ENCODE results near the gene SH3RF3. TPM values are rescaled to one million over a fixed set of nuclear protein-coding genes. Genes with fewer than 3 reads are reported as not detected.

The SH3RF3 gene
- total RNA-seq, 4 donors from 2014 or later = 5.3 to 10.0 (median 8.0) TPM

DNA sequence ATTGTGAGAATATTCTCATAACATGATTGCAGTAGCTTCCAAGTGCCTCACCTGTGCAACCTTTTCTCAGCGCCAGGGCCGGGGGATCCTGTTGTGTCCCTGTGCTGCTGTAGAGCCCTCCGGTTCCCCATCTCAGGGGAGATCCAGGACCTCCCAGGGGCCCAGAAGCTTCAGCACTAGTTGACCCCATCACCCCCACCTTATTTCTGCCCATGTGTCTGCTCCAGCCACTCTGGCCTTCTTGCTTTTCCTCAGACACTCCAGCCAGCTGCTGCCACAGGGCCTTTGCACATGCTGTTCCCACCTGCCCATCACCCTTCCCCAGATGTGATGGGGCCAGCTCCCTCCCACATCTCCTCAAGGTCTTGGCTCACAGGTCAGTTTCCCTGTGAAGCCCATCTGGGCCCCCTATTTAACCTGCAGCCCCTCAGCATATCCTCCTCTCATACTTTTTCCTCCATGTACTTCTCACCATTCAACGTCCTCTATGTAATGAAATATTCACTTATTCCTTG, 258.3 kb downstream of the SH3RF3 start:
- TF ChIP-seq, protein P1, sequence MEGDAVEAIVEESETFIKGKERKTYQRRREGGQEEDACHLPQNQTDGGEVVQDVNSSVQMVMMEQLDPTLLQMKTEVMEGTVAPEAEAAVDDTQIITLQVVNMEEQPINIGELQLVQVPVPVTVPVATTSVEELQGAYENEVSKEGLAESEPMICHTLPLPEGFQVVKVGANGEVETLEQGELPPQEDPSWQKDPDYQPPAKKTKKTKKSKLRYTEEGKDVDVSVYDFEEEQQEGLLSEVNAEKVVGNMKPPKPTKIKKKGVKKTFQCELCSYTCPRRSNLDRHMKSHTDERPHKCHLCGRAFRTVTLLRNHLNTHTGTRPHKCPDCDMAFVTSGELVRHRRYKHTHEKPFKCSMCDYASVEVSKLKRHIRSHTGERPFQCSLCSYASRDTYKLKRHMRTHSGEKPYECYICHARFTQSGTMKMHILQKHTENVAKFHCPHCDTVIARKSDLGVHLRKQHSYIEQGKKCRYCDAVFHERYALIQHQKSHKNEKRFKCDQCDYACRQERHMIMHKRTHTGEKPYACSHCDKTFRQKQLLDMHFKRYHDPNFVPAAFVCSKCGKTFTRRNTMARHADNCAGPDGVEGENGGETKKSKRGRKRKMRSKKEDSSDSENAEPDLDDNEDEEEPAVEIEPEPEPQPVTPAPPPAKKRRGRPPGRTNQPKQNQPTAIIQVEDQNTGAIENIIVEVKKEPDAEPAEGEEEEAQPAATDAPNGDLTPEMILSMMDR (IDR thresholded peaks at IDR 0.05; ENCODE audit: low read depth) = no peak

DNA sequence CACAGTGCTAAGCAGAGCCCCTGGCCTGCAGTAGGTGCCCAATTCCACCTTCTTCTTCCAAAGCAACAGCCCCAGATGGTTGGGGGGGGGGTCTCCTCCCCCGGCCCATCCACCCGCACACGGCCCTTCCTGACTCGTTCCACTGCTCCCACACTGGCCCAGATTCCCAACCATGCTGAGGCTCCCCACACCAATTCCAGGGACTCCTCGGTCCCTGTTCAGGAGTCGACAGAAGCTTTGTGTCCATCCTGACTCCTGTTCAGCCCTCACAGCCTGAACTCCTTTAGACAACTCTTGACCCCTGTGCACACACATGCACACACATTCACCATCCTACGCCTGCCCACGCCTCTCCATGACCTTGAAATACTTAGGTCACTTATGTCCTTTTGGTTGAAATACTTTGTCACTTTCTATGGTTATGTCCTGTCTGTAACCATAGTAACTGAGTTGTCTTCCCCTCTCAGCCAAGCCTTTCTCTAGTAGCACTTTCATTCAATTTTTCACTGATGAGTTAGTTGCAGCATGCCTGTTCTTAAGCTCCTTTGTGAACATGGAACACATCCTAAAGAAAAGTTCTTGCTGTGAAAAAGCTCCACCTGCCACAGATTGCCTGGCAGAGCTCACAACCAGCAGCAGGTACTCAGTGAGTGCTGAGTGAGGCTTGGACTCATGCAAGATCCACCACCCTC, 258.9 kb downstream of the SH3RF3 start:
- TF ChIP-seq, protein P1 (IDR thresholded peaks at IDR 0.05; ENCODE audit: low read depth) = no peak

DNA sequence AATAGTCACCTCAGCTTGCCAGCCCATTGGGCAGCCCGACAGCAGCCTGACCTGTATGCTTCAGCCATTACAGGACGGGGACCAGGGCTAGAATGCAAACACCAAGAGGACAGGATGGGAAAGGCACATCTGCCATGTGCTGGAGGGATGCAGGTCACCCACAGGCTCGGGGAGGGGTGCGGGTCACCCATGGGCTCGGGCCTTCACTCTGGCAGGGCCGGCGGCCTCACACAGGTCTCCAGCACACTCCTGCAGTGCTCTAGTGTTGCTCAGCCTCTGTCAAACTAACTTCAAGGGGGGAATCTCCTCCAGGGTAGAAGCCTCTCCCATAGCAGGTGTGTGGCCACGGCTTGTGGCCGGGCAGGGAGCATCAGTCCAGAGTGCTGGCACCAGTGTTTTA, 262.2 kb downstream of the SH3RF3 start:
- TF ChIP-seq, protein P1 (IDR thresholded peaks at IDR 0.05; ENCODE audit: low read depth) = no peak

DNA sequence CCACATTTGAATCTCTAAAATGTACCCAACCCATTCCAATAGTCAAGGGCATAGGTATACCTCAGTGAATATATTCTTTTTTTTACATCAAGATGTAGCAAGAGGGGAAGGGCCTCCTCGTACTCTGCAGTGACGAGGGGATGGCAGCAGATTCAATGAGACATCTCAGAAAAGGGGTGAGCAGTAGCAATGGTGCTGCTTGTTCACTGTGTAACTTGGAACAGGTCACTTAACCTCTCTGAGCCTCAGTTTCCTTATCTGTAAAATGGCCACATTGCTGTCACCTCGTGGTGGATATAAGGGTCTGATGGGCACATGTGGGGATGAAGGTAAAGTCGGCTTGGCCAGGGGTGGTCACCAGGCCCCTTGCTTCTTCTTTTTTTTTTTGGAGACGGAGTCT, 263.1 kb downstream of the SH3RF3 start:
- TF ChIP-seq, protein P1 (IDR thresholded peaks at IDR 0.05; ENCODE audit: low read depth) = no peak

DNA sequence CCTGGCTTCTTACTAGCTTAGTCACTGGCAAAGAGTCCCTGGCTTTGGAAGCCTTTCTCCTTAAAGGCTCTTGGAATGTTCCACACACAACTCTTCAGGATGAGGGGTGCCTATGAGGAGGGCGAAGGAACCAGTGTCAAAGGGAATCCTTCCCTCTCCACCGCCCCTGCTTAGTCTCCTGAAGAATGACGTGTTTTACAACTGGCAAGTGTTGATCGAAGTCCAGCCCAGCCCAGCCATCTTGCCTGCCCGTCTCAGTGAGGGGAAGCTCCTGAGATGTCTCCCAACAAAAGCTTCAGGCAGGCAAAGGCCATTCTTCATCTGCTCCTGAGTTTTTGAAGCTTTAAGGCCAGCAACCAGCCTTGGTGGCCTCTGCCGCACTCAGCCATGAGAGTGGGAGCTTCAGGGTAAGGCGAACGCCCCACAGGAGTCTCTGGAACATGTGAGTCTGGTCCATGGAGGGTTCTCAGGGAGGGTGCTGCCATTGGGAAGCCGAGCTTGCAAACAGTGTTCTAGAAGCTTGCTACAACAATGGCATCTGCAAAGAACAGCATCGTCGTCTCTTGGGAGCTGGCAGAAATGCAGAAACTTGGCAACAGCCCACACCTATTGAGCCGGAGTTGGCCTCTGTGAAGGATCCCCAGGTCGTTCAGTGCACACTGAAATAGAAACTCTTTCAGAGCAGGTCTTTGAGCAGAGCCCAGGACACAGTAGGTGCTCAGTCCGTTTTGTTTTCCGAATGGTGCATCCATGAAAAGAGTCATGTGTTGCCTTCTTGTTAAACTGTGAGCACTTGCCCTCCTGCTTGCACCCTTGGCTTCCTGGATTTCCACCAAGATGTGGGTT, 264.0 kb downstream of the SH3RF3 start:
- TF ChIP-seq, protein P1 (IDR thresholded peaks at IDR 0.05; ENCODE audit: low read depth) = no peak

DNA sequence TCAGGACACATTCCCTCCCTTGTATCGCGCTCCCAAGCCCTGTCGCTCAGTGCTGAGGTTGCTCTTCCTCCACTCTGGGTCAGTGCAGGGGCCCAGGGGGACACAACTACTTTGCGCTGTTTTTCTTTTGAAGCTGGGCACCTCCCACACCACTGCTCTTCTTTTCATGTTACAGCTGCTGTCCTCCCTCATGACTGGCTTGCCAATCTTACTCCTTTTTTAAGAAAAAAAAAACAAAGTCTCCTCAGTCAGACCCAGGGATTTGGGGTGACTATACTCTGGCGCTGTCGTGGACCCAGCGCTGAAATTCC, 264.6 kb downstream of the SH3RF3 start:
- TF ChIP-seq, protein P1 (IDR thresholded peaks at IDR 0.05; ENCODE audit: low read depth) = no peak

DNA sequence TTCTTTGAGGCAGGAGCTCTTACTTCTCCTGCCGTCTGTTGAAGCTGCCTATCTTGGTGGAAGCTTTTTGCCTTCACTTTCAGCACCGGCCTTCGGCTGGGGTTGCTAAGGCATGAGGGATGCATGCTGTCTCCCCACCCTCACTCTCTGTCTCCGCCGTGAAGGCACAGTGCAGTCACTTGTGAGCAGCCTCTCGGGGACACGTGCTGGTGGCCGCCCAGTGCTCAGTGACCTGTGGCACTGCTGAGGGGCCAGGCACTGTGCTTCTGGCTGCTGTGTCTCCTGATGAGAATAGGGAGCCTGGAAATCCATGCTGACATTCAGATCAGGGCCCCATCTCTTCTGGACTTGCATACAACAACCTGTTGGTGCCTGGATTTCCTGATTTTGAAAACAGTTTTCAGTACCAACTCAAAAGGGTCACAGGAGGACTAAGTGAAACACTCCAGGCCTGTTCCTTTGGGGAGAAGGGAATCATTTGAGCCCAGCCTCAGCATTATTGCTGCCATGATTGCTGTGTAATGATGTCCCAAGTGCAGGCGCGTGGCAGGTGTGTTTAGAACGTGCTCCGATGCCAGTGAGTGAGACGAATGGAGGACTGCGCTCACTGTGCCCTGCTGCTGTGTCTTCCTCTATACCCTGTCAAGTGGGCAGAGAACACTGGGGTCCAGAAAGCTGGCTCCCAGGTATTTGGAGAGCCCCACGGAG, 266.6 kb downstream of the SH3RF3 start:
- TF ChIP-seq, protein P1 (IDR thresholded peaks at IDR 0.05; ENCODE audit: low read depth) = no peak
